T-helper 2 cell treated with Interferon-gamma antibody and Interleukin-4, amounts not matched to agents 5 μg/mL and 100 μg/mL, for 36 hours (primary cell): ENCODE measurements around the gene GOLT1A.

Source experiments
- DNase-seq: peaks from one replicate; pipeline ENCODE4 v3.0.0; 2021; ENCODE audit warnings: low spot score
- H3K27ac Mint-ChIP-seq: one replicate; pipeline ENCODE4 v1.8.0; 2021; ENCODE audit warnings: mild to moderate bottlenecking, mixed read lengths
- H3K27me3 Mint-ChIP-seq: one replicate; pipeline ENCODE4 v1.8.0; 2021; ENCODE audit warnings: low read depth, mixed read lengths
- H3K36me3 Mint-ChIP-seq: one replicate; pipeline ENCODE4 v1.8.0; 2021; ENCODE audit warnings: low read depth, mixed read lengths
- H3K4me1 Mint-ChIP-seq: one replicate; pipeline ENCODE4 v1.8.0; 2021; ENCODE audit warnings: low read depth, mixed read lengths
- H3K4me3 Mint-ChIP-seq: one replicate; pipeline ENCODE4 v1.8.0; 2022; ENCODE audit warnings: mild to moderate bottlenecking, moderate library complexity, mixed read lengths
- H3K9me3 Mint-ChIP-seq: one replicate; pipeline ENCODE4 v1.8.0; 2021; ENCODE audit warnings: mixed read lengths

Gene GOLT1A

DNA sequence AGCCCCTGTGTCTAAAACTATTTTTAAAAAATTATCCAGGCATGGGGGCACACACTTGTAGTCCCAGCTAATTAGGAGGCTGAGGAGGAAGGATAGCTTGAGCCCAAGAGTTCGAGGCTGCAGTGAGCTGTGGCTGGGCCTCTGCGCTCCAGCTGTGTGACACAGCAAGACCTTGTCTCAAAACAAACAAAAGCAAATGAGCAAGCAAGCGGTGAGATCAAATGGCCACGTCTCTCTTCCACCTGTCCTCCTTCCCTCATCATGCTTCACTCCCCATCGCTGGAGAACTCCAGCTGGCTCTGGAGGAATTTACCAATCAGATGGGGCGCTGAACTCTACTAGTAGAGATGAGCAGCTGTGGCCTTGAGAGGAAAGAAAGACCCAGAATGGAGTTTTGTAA, 33.7 kb downstream of the GOLT1A start:
- Mint-ChIP-seq H3K4me3 (no peak overlapping the region), H3K27ac (no peak overlapping the region), H3K4me1 (no peaks in the 10 kb centered on the region), H3K36me3 (no peaks in the 10 kb centered on the region), H3K9me3 (no peaks in the 10 kb centered on the region), H3K27me3 (peaks cover 9% of the 10 kb centered on the region)
- DNase-seq, result no peak

DNA sequence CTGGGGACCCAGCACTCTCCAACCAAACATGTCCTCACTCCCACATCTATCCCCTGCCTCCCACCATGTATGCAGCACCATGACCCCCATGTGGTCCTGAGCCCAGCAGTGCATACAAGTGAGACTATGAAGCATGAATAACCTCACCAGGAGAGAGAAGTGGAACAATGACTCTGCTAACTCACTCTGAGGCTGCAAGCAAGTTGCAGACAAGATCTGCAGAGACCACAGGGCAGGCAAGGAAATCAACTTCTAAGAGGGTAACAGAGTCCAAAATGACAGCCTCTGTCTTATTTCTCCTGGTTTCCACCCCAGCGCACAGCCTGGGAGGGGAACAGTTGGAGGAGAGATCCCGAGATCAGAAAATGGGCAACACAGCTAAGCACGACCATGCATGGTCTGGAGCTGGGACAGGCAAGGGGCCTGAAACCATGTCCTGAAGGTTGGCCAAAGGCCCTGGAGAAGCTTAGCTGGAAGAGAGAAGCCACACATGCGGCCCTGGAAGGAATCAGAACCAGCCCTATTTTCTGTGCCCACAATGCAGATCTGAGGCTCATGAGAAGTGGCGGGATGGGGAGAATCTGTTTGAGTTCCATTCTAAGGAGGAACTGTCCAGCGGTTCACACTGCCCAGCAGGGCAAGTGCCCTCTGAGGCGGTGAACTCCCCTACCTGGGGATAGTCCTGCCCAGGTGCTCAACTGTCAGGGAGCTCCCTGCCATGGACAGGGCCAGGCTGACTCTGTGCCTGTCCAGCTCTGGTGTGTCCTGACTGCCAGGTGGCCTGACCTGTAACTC, 35.1 kb downstream of the GOLT1A start:
- no peaks in the 10 kb centered on the region for H3K4me1 Mint-ChIP-seq
- no peak for DNase-seq
- no peak overlapping the region for H3K27ac Mint-ChIP-seq
- peaks cover 5% of the 10 kb centered on the region for H3K27me3 Mint-ChIP-seq
- H3K36me3 Mint-ChIP-seq, result no peaks in the 10 kb centered on the region
- H3K9me3 Mint-ChIP-seq, result peaks cover 1% of the 10 kb centered on the region
- H3K4me3 Mint-ChIP-seq, result no peak overlapping the region

DNA sequence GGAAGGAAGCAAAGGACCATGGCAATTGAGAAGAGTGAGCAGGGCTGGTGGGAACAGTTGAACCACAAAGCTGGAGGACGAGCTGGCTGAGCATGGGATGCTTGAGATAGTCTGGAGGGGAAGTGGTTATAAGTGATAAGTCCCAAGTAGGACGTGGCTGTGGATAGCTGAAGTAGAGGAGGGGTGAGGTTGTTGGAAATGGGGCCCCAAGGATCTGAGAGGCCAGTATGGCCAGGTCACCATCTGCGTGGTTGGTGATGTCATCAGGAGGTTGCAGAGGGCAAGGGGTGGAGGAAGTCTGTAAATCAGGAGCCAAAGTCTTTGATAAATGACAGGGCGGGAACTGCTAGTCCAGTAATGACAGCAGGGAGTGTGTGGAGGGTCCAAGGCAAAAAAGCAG, 36.7 kb downstream of the GOLT1A start:
- Mint-ChIP-seq H3K4me1 (no peaks in the 10 kb centered on the region), H3K4me3 (no peak overlapping the region), H3K36me3 (no peaks in the 10 kb centered on the region), H3K27me3 (peaks cover 2% of the 10 kb centered on the region), H3K27ac (no peak overlapping the region), H3K9me3 (peaks cover 6% of the 10 kb centered on the region)
- DNase-seq, result no peak

DNA sequence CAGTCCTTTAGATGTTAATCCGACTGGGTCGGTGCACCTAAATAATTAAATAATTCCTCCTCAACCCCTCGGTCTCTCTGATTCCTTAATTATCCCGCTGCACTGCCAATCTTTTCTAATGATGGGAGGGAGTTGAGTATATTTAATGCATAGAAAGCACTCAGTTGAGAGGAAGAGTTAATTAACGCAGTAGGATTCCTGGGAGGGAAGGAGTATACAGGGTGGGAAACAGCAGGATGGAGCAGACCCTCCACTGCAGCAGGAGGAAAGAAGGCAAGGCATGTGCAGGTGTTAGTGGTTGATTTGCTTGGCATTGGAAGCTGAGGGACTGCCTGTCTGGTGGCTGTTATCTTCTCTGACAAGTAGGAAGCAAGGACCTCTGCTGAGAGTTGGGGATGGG, 37.7 kb downstream of the GOLT1A start:
- Mint-ChIP-seq H3K9me3 (peaks cover 15% of the 10 kb centered on the region), H3K4me1 (no peaks in the 10 kb centered on the region), H3K36me3 (no peaks in the 10 kb centered on the region), H3K27ac (no peak overlapping the region), H3K4me3 (no peak overlapping the region), H3K27me3 (peaks cover 2% of the 10 kb centered on the region)
- no peak for DNase-seq

DNA sequence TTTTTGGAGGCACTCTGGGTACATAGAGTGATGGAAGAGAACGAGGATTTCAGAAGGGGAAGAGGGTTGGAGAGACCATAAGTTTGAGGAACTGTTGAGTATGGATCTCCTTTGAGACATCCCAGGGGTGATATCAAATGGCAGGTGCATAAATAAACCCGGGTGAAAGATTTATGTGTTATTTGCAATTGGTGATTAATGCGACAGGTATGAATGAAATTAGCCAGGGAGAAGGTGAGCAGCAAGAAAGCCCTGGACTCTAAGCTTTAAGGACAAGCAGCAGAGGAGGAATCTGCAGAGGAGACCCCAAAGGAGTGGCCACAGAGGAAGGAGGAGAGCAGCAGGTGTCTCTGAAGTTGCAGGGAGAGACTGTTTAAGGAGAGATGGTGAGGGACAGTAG, 38.8 kb downstream of the GOLT1A start:
- H3K27me3 Mint-ChIP-seq, result peaks cover 2% of the 10 kb centered on the region
- no peaks in the 10 kb centered on the region for H3K36me3 Mint-ChIP-seq
- no peak overlapping the region for H3K27ac Mint-ChIP-seq
- H3K9me3 Mint-ChIP-seq, result peaks cover 25% of the 10 kb centered on the region
- H3K4me3 Mint-ChIP-seq, result no peak overlapping the region
- no peak for DNase-seq
- no peaks in the 10 kb centered on the region for H3K4me1 Mint-ChIP-seq

DNA sequence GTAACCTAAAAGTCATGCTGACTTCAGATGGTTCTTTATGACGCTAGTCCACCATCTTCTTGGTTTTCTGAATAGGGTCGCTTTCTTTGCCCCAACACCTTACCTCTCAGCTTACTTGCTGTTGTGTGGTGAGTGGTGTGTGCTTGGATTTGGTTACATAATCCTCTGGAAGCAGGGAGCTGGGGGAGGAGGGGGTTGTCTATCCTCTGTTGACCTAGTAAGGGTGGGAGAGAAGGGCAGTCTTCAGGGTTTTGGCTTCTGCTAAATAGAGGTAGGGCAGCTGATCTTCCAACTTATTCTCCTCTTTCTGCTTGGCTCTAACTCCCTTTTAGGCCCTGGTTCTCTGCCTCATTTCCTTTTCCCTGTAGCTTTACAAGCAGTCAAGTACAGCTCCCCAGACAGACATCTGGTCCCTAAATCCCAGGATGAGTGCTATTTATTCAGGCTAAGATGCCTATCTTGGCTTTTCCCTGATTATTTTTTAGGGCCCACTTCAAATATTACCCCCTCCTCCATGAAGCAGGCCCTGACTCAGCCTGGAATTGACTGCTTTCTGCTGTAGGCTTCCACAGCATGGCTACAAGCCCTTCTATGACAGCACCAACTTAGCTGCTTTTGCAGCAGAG, 41.3 kb downstream of the GOLT1A start:
- H3K27me3 Mint-ChIP-seq, result no peaks in the 10 kb centered on the region

DNA sequence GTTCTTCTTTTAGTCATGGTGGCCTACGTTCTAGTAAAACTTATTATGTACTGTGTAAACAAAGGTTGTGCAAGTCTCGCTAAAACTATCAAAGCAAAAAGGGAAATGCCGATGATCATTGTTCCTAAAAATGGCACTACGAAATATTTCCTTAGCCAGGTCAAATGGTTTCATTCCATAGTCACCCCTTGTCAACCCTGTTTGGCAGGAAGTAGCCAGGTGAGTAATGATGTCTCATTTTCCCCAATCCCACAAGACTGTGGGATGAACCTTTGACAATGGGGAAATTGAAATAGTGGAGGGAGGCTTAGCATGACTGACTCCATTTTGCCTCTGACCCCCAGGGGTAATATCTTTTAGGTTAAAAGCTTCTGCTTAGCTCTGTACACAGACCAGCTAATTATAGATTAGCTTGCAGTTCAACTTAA, 42.0 kb downstream of the GOLT1A start:
- no peak overlapping the region for H3K27ac Mint-ChIP-seq
- no peaks in the 10 kb centered on the region for H3K27me3 Mint-ChIP-seq
- H3K9me3 Mint-ChIP-seq, result peaks cover 50% of the 10 kb centered on the region
- H3K4me3 Mint-ChIP-seq, result no peak overlapping the region
- DNase-seq, result no peak
- no peaks in the 10 kb centered on the region for H3K36me3 Mint-ChIP-seq
- no peaks in the 10 kb centered on the region for H3K4me1 Mint-ChIP-seq

More for the DNA sequence above, 41.3 kb downstream of the GOLT1A start:
- no peak overlapping the region for H3K27ac Mint-ChIP-seq
- DNase-seq, result no peak
- no peak overlapping the region for H3K4me3 Mint-ChIP-seq
- H3K4me1 Mint-ChIP-seq, result no peaks in the 10 kb centered on the region
- peaks cover 44% of the 10 kb centered on the region for H3K9me3 Mint-ChIP-seq
- no peaks in the 10 kb centered on the region for H3K36me3 Mint-ChIP-seq

DNA sequence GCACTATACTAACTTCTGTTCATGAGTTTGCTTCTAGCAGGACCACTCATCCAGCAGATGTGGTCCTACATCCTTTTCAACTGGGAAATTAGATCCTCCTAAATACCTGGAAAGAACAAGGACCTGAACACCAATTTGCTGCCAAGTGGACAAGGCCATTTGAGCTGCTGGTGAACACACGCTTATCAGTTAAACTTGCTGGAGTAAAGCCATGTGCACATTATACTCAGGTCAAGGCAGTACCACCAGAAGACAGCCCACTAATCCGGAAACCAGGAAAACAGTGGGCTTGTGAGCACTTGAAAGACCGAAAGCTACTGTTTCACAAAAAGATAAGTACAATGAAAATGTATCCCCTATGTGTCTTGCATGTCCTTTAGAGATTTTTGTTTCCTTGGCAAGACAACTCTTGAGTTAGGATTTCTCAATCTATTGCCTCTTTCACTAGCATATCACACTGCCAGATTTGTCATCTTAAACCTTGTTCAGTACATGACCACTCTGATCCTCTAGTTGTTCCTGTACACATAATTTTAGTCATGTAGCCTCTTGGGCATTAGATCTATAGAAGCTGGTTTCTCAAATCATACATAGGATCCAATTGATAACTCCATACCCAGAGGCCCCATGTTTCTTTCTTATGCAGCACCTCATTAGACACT, 43.2 kb downstream of the GOLT1A start:
- Mint-ChIP-seq H3K27me3 (no peaks in the 10 kb centered on the region), H3K9me3 (peaks cover 50% of the 10 kb centered on the region), H3K4me3 (no peak overlapping the region), H3K36me3 (no peaks in the 10 kb centered on the region), H3K27ac (no peak overlapping the region), H3K4me1 (no peaks in the 10 kb centered on the region)
- DNase-seq, result no peak

DNA sequence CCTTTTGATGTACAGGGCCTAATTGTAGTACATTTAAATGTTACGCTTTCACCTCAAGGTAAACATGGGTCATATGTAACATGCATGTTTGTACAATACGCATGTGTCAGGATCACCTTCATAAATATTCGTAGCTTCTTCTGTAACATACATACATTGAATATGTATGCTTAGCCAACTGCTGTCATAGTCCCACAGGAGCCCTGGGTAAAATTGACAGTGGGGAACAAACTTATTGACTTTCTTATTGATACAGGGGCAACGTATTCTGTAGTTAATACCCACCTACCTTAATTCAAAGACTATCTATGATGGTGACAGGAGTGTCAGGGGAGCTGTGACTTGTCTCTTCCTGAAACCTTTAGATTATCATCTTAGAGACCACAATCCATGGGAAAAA, 43.9 kb downstream of the GOLT1A start:
- Mint-ChIP-seq H3K36me3 (no peaks in the 10 kb centered on the region), H3K4me1 (no peaks in the 10 kb centered on the region), H3K27ac (no peak overlapping the region), H3K9me3 (peaks cover 50% of the 10 kb centered on the region), H3K4me3 (no peak overlapping the region), H3K27me3 (no peaks in the 10 kb centered on the region)
- no peak for DNase-seq

DNA sequence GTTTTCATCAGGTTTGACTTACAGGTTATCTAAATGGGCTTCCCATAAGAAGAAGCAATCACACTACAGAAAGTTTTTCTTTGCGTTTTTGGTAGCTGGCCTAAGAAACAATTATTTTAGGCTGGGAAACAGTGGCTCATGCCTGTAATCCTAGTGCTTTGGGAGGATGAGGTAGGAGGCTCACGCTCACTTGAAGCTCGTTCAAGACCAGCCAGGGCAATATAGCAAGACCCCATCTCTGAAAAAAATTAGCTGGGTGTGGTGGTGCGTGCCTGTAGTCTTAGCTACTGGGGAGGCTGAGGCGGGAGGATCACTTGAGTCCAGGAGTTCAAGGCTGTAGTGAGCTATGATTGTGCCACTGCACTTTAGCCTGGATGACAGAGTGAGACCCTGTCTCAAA, 46.1 kb downstream of the GOLT1A start:
- H3K9me3 Mint-ChIP-seq, result peaks cover 46% of the 10 kb centered on the region
- no peaks in the 10 kb centered on the region for H3K4me1 Mint-ChIP-seq

DNA sequence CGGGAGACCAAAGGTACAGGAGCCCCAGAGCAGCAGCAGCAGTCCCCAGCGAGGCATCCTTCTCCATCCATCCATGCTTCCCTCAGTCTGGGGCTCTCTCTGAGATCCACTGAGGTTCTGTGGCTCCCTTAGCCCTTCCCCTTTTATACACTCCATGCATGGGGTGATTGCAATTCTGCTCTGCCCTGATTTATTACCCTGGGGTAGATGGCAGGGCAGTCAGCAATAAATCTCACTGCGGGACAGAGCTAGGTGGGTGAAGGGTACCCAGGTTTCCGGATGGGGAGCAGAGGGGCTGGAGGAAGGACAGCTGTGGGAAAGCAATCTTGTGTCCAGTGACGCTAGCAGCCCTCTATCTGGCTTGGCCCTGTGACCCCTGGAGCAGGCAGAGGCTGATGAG, 47.6 kb downstream of the GOLT1A start, which contains the start of gene REN:
Gene REN (minus strand): TSS at position 119 of the 400 bp plus-strand sequence. CDS start 44 bp downstream, at position 75.
- H3K9me3 Mint-ChIP-seq, result peaks cover 34% of the 10 kb centered on the region
- no peak within 1 kb of the TSS for H3K27ac Mint-ChIP-seq
- peaks cover 2% of the 10 kb centered on the region for H3K27me3 Mint-ChIP-seq
- no peaks in the 10 kb centered on the region for H3K4me1 Mint-ChIP-seq
- no peaks in the 10 kb centered on the region for H3K36me3 Mint-ChIP-seq
- no peak within 1 kb of the TSS for H3K4me3 Mint-ChIP-seq
- no peak for DNase-seq

More for the DNA sequence above, 46.1 kb downstream of the GOLT1A start:
- H3K27ac Mint-ChIP-seq, result no peak overlapping the region
- no peaks in the 10 kb centered on the region for H3K36me3 Mint-ChIP-seq
- no peaks in the 10 kb centered on the region for H3K27me3 Mint-ChIP-seq
- H3K4me3 Mint-ChIP-seq, result no peak overlapping the region
- no peak for DNase-seq

DNA sequence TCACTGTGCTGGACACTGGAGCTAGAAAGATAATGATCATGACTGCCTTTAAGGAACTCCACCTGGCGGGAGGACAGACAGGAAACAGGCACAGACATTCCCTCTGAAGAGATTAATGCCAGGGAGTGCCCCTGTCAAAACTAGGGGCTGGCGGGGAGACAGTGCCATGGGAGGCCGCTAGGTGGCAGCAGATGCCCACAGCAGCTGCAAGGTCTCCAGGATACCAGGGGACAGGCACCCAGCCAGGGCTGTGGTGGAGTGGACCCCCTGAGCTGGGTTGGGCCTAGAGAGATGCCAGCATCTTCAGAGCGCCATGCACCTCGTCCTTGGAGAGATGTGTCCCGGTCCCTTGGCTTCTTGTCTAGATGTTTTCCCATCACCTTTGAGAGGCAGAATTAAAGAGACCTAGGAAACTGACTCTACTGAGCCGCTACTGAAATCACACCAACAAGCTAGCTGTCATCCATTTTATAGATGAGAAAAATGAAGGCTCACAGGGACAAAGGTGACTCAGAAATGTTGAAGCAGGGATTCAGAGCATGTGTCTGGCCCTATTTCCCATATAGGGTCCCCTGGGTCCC, 51.2 kb downstream of the GOLT1A start:
- H3K27ac Mint-ChIP-seq, result no peak overlapping the region
- H3K36me3 Mint-ChIP-seq, result no peaks in the 10 kb centered on the region
- H3K9me3 Mint-ChIP-seq, result peaks cover 6% of the 10 kb centered on the region
- H3K4me1 Mint-ChIP-seq, result no peaks in the 10 kb centered on the region
- DNase-seq, result peak; percentile 64
- H3K4me3 Mint-ChIP-seq, result no peak overlapping the region
- H3K27me3 Mint-ChIP-seq, result peaks cover 2% of the 10 kb centered on the region

DNA sequence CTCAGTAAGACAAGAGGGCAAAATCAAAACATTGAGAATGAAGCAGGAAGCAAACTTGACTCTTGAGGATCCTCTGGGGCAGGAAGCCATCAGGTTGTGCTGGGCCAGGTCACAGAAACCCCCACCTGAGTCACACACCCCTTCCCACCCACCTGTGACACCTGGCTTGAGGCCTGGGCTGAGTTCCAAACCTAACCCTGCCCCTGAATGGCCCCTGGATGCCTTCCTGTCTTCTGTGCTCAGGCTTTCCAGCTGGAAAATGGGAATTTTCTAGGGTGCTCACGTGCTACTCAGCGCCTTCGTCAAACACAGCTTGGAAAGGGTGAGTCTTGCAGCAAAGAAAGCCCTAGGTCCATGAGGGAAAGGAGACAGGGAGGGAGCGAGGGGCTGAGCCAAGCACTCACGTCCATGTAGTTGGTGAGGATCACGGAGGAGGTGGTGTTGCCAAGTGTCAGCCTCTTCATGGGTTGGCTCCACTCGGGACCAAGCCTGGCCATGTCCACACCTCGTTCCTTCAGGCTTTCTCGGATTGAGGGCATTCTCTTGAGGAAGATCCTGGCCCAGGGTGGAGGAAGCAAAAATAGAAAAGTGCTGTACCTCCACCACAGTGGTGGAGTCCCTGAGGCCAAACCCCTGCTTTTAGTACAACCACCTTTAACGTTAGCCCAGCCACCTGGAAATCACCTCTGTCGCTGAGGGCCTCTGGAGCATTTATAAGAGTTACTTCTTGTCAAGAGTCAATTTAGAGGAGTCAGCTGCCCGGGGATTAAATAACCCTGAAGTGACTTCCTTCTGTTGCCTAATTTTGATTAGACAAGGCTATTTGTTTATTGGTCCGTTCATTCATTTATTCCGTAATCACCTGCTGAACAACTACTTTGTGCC, 51.9 kb downstream of the GOLT1A start:
- H3K27ac Mint-ChIP-seq, result no peak overlapping the region
- H3K27me3 Mint-ChIP-seq, result peaks cover 2% of the 10 kb centered on the region
- no peak overlapping the region for H3K4me3 Mint-ChIP-seq
- no peak for DNase-seq
- H3K36me3 Mint-ChIP-seq, result no peaks in the 10 kb centered on the region
- no peaks in the 10 kb centered on the region for H3K4me1 Mint-ChIP-seq
- H3K9me3 Mint-ChIP-seq, result no peaks in the 10 kb centered on the region
